ENCODE results near the gene MYO1B.

- TF ChIP-seq, protein P1, sequence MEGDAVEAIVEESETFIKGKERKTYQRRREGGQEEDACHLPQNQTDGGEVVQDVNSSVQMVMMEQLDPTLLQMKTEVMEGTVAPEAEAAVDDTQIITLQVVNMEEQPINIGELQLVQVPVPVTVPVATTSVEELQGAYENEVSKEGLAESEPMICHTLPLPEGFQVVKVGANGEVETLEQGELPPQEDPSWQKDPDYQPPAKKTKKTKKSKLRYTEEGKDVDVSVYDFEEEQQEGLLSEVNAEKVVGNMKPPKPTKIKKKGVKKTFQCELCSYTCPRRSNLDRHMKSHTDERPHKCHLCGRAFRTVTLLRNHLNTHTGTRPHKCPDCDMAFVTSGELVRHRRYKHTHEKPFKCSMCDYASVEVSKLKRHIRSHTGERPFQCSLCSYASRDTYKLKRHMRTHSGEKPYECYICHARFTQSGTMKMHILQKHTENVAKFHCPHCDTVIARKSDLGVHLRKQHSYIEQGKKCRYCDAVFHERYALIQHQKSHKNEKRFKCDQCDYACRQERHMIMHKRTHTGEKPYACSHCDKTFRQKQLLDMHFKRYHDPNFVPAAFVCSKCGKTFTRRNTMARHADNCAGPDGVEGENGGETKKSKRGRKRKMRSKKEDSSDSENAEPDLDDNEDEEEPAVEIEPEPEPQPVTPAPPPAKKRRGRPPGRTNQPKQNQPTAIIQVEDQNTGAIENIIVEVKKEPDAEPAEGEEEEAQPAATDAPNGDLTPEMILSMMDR (conservative IDR thresholded peaks at IDR 0.05), result no peak
- TF ChIP-seq ZFX (IDR thresholded peaks at IDR 0.05), result no peak
These were observed 182.9 kb downstream of the MYO1B start for GRCh38 chr2:191428141-191428540.
